ENCODE results near the gene ARSI.

ARSI gene

GRCh38 chr5:150339841-150340240 is 37.1 kb upstream of the ARSI start:
- no peak for TF ChIP-seq CTCF (IDR thresholded peaks at IDR 0.05; ENCODE audit: insufficient read depth, low read length, poor library complexity, severe bottlenecking)
- no peak for TF ChIP-seq EZH2phosphoT487 (conservative IDR thresholded peaks at IDR 0.05; ENCODE audit: low read length)
- H4K20me1 ChIP-seq (ENCODE audit: low read depth, low read length), result no peaks in the 10 kb centered on the region
- no peaks in the 10 kb centered on the region for H3K9me3 ChIP-seq (ENCODE audit: insufficient read depth, low read length)
- no peaks in the 10 kb centered on the region for H3K9me2 ChIP-seq (replicated peaks; ENCODE audit: insufficient read depth, low read length)
- no peak overlapping the region for H3K4me2 ChIP-seq (ENCODE audit: low read depth, low read length, poor library complexity, severe bottlenecking)
- H3F3A ChIP-seq (ENCODE audit: insufficient read depth), result no peaks in the 10 kb centered on the region
- H3K27ac ChIP-seq (ENCODE audit: low read depth, low read length), result no peak overlapping the region
- H3K36me3 ChIP-seq (ENCODE audit: low read length), result no peaks in the 10 kb centered on the region
- H3K27me3 ChIP-seq (ENCODE audit: low read length), result no peaks in the 10 kb centered on the region
- no peak overlapping the region for H3K4me3 ChIP-seq (ENCODE audit: insufficient read depth, low read length, poor library complexity, severe bottlenecking)
- H3K9ac ChIP-seq (ENCODE audit: low read length), result no peak overlapping the region
- H2AFZ ChIP-seq (ENCODE audit: low read depth, low read length, severe bottlenecking), result no peak overlapping the region
- no peaks in the 10 kb centered on the region for H3K79me2 ChIP-seq (ENCODE audit: insufficient read depth, low read length)

GRCh38 chr5:150339165-150339564 is 36.5 kb upstream of the ARSI start:
- H3K27me3 ChIP-seq (ENCODE audit: low read length), result no peaks in the 10 kb centered on the region
- no peak overlapping the region for H2AFZ ChIP-seq (ENCODE audit: low read depth, low read length, severe bottlenecking)
- H3K36me3 ChIP-seq (ENCODE audit: low read length), result no peaks in the 10 kb centered on the region
- no peak overlapping the region for H3K4me2 ChIP-seq (ENCODE audit: low read depth, low read length, poor library complexity, severe bottlenecking)
- no peaks in the 10 kb centered on the region for H3K79me2 ChIP-seq (ENCODE audit: insufficient read depth, low read length)
- no peaks in the 10 kb centered on the region for H3K9me2 ChIP-seq (replicated peaks; ENCODE audit: insufficient read depth, low read length)
- no peak overlapping the region for H3K27ac ChIP-seq (ENCODE audit: low read depth, low read length)
- no peak for TF ChIP-seq EZH2phosphoT487 (conservative IDR thresholded peaks at IDR 0.05; ENCODE audit: low read length)
- TF ChIP-seq CTCF (IDR thresholded peaks at IDR 0.05; ENCODE audit: insufficient read depth, low read length, poor library complexity, severe bottlenecking), result no peak
- H4K20me1 ChIP-seq (ENCODE audit: low read depth, low read length), result no peaks in the 10 kb centered on the region
- H3F3A ChIP-seq (ENCODE audit: insufficient read depth), result no peaks in the 10 kb centered on the region
- no peak overlapping the region for H3K9ac ChIP-seq (ENCODE audit: low read length)
- no peaks in the 10 kb centered on the region for H3K9me3 ChIP-seq (ENCODE audit: insufficient read depth, low read length)
- no peak overlapping the region for H3K4me3 ChIP-seq (ENCODE audit: insufficient read depth, low read length, poor library complexity, severe bottlenecking)

GRCh38 chr5:150338546-150338945 is 35.8 kb upstream of the ARSI start:
- no peak for TF ChIP-seq EZH2phosphoT487 (conservative IDR thresholded peaks at IDR 0.05; ENCODE audit: low read length)
- TF ChIP-seq CTCF (IDR thresholded peaks at IDR 0.05; ENCODE audit: insufficient read depth, low read length, poor library complexity, severe bottlenecking), result no peak
- Histone ChIP-seq H2AFZ (ENCODE audit: low read depth, low read length, severe bottlenecking) (no peak overlapping the region), H3K4me2 (ENCODE audit: low read depth, low read length, poor library complexity, severe bottlenecking) (no peak overlapping the region), H3F3A (ENCODE audit: insufficient read depth) (no peaks in the 10 kb centered on the region), H3K9ac (ENCODE audit: low read length) (no peak overlapping the region), H3K79me2 (ENCODE audit: insufficient read depth, low read length) (no peaks in the 10 kb centered on the region), H3K36me3 (ENCODE audit: low read length) (no peaks in the 10 kb centered on the region), H3K9me3 (ENCODE audit: insufficient read depth, low read length) (no peaks in the 10 kb centered on the region), H3K4me3 (ENCODE audit: insufficient read depth, low read length, poor library complexity, severe bottlenecking) (no peak overlapping the region), H3K27ac (ENCODE audit: low read depth, low read length) (no peak overlapping the region), H4K20me1 (ENCODE audit: low read depth, low read length) (no peaks in the 10 kb centered on the region), H3K9me2 (replicated peaks; ENCODE audit: insufficient read depth, low read length) (no peaks in the 10 kb centered on the region), H3K27me3 (ENCODE audit: low read length) (no peaks in the 10 kb centered on the region)

Data from SU-DHL-6 (cell line).